ENCODE data around the gene LRRC17.
"Not testable (repeated sequence)": the region's sequence is repeated elsewhere in the genome, so short reads cannot be mapped to it uniquely, and the experiment has no call there.

Gene LRRC17

DNA sequence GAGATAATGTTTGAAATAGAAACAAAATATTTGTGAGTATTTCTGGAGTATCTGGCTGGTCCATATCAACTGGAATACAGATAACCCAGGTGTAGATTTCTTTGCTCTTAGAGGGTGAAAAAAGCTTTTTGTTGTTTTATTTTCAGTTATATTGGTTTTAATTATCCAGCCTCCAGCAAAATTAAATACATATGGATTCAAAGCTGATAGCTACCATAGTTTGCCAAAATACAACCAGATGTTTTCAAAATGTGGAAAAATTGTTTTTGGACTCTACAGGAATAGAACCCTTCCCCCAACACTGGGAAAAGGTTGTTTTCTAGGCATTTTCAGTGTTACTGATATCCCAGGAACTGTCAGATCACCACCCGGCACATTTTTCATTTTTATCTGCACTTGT lies 30.1 kb downstream of the LRRC17 start:
- DNase-seq (ENCODE audit: low read depth in 2 of 2), result no peak

DNA sequence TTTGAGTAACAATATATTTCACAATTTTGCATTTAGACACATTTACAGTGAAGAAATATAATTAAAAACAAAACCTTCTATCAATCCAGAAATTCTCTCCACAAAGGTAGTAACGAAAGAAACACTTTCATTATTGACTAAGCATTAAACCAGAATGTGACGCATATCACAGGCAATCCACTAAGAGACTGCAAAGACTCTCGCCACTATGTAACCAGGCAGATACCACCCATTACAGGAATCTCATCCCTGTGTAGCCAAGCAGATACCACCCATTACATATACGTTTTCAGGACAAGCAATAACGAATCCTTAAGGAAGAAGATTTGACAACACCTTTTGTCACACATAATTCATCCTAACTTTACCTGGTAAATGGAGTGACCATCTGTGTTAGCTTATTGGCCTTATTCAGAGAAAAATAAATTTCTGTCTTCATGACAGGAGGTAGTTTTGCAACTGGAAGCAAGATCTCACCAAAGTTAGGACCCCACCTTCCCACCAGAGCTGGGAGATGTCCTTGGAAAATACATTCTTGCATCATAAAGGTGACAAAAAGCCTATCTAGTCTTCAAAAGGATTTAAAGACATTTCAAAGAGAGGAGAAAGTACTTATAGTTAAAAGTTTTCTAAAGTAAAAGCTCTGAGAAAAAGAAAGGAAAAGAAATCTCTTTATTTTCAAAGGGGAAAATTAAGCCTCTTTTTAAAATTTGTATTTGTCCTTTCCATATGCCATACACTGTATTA lies 30.8 kb downstream of the LRRC17 start:
- no peak for DNase-seq (ENCODE audit: low read depth in 2 of 2)

DNA sequence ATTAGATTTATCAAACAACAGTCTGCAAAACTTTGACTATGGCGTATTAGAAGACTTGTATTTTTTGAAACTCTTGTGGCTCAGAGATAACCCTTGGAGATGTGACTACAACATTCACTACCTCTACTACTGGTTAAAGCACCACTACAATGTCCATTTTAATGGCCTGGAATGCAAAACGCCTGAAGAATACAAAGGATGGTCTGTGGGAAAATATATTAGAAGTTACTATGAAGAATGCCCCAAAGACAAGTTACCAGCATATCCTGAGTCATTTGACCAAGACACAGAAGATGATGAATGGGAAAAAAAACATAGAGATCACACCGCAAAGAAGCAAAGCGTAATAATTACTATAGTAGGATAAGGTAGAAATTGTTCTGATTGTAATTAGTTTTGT lies 31.4 kb downstream of the LRRC17 start:
- no peak for DNase-seq (ENCODE audit: low read depth in 2 of 2)

DNA sequence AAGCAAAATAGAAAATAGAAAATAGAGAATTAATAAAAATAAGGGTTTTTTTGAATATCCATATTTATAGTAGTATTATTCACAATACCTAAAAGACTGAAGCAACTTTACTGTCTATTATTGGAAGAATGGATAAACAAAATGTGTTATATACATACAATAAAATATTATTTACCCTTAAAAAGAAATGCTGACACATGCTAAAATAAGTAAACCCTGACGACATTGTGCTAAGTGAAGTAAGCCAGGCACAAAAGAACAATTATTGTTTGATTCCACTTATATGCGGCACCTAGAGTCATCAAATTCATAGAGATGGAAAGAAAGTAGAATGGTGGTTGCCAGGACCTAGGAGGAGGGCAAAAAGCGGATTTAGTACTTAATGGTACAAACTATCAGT lies 39.0 kb downstream of the LRRC17 start:
- DNase-seq (ENCODE audit: low read depth in 2 of 2), result no peak

GRCh38 chr7:102953406-102953805 lies 40.6 kb downstream of the LRRC17 start:
- no peak for DNase-seq (ENCODE audit: low read depth in 2 of 2)

GRCh38 chr7:102954359-102954758 lies 41.6 kb downstream of the LRRC17 start:
- DNase-seq (ENCODE audit: low read depth in 2 of 2), result not testable (repeated sequence)

GRCh38 chr7:102958004-102958403 lies 45.2 kb downstream of the LRRC17 start:
- not testable (repeated sequence) for DNase-seq (ENCODE audit: low read depth in 2 of 2)

DNA sequence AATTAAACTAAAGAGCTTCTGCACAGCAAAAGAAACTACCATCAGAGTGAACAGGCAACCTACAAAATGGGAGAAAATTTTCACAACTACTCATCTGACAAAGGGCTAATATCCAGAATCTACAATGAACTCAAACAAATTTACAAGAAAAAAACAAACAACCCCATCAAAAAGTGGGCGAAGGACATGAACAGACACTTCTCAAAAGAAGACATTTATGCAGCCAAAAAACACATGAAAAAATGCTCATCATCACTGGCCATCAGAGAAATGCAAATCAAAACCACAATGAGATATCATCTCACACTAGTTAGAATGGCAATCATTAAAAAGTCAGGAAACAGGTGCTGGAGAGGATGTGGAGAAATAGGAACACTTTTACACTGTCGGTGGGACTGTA lies 49.2 kb downstream of the LRRC17 start:
- not testable (repeated sequence) for DNase-seq (ENCODE audit: low read depth in 2 of 2)

DNA sequence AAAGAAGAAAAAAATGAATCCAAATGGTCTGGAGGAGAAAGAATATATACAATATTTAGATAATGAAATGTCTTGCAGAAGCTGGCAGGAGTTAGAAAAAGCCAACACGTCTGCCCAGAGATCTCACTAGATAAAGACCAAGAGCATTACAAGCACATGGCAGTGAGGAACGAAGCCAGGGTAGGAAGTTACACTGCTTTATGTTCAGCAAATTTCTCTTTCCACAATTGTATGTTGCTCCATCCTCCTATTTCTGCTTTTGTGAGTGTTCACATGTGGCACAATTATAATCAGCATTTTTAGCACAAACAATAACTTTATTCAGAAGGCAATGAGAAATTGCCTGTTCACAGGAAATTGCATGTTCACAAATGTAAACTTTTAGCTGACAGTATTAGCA lies 53.7 kb downstream of the LRRC17 start:
- no peak for DNase-seq (ENCODE audit: low read depth in 2 of 2)

- DNase-seq (ENCODE audit: low read depth in 2 of 2), result no peak
These were observed 55.0 kb downstream of the LRRC17 start for GRCh38 chr7:102967798-102968197.

DNA sequence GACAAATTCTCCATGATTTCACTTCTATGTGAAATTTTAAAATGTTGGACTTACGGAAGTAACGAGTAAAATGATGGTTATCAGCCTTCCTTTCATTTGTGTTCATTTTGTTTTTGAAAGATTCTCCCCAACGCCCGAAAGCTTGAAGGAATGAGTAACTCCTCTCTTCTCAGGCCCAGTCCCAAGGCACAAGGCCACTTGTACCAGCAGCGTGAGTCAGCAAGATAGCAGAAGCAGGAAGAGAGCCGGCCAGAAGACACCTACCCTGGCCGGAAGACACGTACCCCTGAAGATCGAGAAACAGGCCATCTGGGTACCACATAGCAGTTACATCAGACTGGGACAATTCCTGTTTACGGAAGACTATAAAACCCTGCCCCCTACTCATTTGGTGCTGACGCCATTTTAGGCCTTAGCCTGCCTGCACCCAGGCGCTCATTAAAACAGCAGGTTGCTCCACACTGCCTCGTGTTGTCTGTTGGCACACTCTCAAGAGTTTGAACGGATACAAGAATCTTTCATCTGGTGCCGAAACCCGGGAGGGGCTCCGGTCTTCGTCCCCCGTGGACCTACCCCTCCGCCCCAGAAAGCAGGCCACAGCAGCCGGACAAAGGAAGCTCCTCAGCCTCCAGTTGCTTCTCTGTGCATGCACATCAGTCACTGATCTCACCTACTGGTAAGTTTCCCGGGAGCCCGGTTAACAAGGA lies 60.4 kb downstream of the LRRC17 start:
- no peak for DNase-seq (ENCODE audit: low read depth in 2 of 2)

GRCh38 chr7:102974366-102975236 lies 61.8 kb downstream of the LRRC17 start:
- no peak for DNase-seq (ENCODE audit: low read depth in 2 of 2)

GRCh38 chr7:102975854-102976253 lies 63.1 kb downstream of the LRRC17 start:
- DNase-seq (ENCODE audit: low read depth in 2 of 2), result no peak

- no peak for DNase-seq (ENCODE audit: low read depth in 2 of 2)
These were observed 63.7 kb downstream of the LRRC17 start for GRCh38 chr7:102976493-102976892.

GRCh38 chr7:102977586-102977985 lies 64.8 kb downstream of the LRRC17 start:
- not testable (repeated sequence) for DNase-seq (ENCODE audit: low read depth in 2 of 2)

DNA sequence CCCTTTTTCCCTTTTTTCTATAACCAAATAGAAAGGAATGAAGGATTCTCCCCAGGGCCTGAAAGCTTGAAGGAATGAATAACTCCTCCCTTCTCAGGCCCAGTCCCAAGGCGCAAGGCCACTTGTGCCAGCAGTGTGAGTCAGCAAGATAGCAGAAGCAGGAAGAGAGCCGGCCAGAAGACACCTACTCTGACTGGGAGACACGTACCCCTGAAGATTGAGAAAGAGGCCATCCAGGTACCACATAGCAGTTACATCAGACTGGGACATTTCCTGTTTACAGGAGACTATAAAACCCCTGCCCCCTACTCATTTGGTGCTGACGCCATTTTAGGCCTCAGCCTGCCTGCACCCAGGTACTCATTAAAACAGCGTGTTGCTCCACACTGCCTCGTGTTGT lies 65.5 kb downstream of the LRRC17 start:
- DNase-seq (ENCODE audit: low read depth in 2 of 2), result no peak

DNA sequence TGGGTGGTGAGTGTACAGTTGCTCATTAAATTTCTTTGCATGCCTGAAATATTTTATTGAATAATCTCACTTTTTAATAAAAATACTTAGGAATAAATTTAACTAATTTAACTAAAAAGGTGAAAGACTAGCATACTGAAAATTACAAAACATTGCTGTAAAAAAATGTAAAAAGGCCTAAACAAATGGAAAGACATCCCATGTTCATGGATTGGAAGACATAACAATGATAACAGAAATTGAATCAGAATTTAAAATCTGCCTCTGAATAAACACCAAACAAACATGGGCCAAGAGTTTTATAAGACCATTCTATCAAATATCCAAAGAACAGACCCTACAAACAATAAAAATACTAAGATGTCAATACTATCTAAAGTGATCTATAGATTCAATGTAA lies 66.9 kb downstream of the LRRC17 start:
- no peak for DNase-seq (ENCODE audit: low read depth in 2 of 2)

GRCh38 chr7:102981451-102981850 lies 68.7 kb downstream of the LRRC17 start:
- DNase-seq (ENCODE audit: low read depth in 2 of 2), result no peak

DNA sequence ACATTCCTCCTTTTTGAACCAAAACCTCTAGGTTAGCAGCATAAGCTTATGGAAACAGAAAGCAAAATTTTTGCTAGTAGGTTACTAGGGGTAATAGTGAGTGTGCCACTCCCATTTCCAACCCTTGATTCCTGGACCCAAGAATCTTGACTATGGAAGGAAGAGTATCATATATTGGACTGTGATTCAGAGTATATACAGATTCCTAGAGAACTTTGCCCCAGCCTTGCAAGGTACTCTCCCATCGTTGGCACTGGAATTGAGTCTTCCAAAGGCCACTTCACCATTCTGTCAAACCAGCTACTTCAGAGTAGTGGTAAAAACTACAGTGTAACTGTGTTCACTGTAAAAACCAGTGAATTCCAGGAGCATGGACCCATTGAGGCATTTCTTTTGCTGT lies 69.4 kb downstream of the LRRC17 start:
- no peak for DNase-seq (ENCODE audit: low read depth in 2 of 2)

DNA sequence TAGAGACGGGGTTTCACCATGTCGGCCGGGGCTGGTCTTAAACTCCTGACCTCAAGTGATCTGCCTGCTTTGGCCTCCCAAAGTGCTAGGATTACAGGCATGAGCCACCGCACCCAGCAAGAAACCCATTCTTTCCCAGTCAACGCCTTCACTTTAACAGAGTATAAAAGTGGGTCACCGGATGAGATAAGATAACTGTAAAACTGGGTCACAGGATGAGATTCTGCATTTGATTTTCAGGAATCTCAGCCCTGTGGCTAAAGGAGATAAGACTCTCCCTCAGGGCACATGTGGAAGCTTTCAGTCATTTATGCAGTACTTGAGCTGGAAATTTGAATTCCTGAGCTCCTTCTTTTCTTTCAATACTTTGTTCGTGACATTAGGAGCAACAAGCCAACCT lies 70.8 kb downstream of the LRRC17 start:
- DNase-seq (ENCODE audit: low read depth in 2 of 2), result no peak

DNA sequence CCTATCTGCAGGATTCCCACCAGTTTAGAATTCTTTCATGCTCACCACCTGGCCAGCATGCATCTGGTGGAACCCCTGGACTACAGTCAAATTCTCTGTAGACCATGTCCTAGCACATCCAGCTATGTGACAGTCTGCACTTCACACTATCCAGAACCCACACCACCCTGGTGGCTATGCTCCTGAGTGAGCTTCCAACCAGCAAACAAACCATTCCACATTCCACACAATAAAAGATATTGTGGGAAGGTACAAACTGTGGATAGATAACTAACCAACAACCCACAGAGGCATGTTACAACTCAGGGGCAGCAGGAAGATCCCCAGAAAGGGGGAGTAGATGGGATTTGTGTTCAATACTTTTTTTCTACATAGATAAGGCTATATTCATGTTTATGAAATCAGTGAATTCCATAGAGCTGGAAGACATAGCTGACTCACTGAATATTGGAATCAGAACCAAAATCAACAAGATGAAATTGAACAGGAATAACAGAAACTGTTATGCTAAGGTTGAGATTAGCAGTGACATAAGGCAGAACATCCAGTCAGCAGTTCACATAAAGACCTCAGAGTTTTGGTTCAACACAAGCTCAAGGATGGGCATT lies 72.5 kb downstream of the LRRC17 start:
- no peak for DNase-seq (ENCODE audit: low read depth in 2 of 2)

DNA sequence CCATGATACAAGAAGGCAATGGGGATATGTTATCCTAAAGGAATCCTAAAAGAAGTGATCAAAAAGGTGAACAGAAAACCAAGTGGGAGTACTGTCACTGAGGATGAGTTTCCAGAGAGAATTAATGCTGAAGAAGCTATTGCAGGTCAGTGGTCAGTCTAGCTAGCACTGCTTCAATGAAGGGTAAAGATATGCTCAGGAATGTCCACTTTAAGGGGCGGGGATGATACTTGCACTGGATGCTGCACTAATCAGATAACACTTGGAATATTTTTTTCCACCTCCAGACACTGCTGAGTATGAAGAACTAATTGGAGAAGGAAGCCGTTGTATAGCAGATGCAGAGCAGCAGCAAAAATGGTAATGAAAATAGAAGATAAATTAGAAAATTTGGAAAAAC lies 75.3 kb downstream of the LRRC17 start:
- DNase-seq (ENCODE audit: low read depth in 2 of 2), result no peak
